GM19351 (cell line): Measurements from ENCODE around the gene PRTFDC1.
A peak's percentile ranks its signal among the peaks of the same experiment; 100 is the strongest.

Experiments
- ATAC-seq: cut with Tn5 transposase; IDR thresholded peaks from one replicate; pipeline ENCODE4 v1.9.1; 2021; ENCODE audit warnings: mild to moderate bottlenecking, moderate library complexity; ENCODE audit not compliant: unreplicated experiment

Gene PRTFDC1

DNA sequence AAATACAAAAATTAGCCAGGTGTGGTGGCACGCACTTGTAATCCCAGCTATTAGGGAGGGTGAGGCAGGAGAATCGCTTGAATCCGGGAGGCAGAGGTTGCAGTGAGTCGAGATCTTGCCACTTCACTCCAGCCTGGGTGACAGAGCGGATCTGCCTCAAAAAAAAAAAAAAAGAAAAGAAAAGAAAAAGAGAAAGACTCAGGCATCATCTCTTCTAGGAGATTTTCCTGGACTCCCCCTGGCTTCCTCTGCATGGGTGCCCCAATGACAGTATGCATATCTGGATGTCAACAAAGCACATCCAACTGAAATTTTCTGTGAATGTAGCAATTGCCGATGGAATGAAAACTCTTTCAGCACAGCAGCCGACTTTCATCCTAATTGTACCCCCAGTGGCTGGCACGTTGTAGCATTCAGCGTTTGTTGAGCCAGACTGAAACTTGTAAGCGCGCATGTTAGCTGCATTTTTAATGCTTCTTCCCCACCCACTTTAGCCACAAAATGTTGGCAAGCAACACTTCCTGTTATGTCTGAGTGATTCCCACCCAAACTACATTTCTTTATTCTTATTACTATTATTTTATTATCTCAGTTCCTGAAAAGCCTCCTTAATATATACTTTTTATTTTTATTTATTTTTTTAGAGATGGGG, 70.2 kb downstream of the PRTFDC1 start:
- ATAC-seq, result peak; percentile 71

- no peak for ATAC-seq
Observed at GRCh38 chr10:24879861-24880260, 72.5 kb downstream of the PRTFDC1 start.

DNA sequence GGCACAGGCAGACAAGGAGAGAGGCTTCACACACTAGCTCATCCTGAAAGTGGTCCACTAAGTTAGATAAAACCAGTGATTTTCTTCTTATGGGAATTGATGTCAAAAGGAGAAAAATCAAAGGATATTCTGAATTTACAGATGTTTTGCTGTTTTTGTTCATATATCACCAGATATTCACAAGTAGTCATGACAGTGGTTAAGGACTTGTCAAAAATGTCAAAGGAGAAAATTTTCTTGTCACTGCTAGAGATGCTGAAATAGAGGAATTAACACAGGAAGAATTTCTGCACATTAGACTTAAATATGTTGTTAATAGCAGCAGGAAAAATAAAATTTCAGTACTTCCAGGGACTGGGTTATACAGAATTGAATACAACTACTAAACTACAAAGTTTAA, 78.3 kb downstream of the PRTFDC1 start:
- ATAC-seq, result no peak

DNA sequence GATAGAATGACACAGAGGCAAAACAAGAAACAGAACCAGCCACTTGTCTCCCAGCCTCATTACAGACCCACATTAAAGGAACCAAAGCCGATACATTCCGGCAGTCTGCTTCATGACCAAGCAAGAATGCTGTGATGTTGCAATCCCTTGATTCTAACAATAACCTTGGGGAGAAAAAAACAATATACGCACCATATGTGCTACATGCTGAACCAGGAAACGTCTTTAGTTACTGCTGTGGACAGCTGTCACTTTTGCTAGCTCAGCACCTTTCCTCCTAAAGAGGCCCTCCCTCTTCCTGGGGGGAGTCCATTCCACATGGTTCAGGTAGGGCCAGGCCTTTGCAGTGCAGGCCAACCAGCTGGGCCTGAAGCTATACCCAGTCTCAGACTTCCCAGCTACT, 79.1 kb downstream of the PRTFDC1 start:
- ATAC-seq, result no peak

DNA sequence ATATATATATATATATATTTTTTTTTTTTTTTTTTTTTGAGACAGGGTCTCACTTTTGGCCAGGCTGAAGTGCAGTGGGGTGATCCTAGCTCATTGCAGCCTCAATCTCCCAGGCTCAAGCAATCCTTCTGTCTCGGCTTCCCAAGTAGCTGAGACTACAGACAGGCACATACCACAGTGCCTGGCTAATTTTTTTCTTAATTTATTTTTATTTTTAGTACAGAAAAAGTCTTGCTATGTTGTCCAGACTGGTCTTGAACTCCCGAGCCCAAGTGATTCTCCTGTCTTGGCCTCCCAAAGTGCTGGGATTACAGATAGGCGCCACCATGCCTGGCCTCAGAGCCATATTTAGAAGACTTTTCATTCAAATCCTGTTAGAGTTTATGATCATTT, 79.6 kb downstream of the PRTFDC1 start:
- ATAC-seq, result no peak

DNA sequence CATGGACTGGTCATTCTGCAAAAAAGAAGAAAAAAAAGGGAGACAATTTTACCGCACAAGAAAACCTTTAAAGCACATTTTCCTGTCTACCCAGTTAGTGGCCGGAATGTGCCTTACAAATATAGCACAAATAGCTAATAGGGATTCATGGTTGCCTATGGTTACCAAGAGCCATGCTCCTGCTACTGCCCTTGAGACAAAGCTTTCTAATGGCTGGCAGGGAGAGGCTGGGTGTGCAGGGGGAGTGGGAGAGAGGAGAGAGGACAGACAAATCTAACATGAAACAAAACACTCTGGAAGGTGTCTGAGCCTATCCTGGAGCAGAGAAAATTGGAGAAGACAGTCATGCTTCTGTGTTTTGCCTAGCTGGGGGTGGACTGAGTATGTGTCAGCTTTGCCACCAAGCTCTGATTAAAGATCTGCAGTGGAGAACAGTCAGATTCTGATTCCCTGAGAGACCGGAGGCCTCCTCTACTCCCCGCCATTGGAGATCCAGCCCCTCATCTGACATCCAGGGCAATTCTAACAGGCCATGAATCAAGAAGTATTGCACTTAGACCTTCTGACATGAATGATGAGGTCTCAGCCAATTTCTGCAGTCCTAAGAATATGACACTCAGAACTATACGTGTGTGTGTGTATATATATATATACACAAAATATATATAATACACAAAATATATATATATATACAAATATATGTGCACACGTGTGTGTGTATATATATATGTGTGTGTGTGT, 80.2 kb downstream of the PRTFDC1 start:
- no peak for ATAC-seq

GRCh38 chr10:24871011-24871935, 81.1 kb downstream of the PRTFDC1 start:
- ATAC-seq, result no peak

- no peak for ATAC-seq
Observed at GRCh38 chr10:24869354-24870015, 82.9 kb downstream of the PRTFDC1 start.

DNA sequence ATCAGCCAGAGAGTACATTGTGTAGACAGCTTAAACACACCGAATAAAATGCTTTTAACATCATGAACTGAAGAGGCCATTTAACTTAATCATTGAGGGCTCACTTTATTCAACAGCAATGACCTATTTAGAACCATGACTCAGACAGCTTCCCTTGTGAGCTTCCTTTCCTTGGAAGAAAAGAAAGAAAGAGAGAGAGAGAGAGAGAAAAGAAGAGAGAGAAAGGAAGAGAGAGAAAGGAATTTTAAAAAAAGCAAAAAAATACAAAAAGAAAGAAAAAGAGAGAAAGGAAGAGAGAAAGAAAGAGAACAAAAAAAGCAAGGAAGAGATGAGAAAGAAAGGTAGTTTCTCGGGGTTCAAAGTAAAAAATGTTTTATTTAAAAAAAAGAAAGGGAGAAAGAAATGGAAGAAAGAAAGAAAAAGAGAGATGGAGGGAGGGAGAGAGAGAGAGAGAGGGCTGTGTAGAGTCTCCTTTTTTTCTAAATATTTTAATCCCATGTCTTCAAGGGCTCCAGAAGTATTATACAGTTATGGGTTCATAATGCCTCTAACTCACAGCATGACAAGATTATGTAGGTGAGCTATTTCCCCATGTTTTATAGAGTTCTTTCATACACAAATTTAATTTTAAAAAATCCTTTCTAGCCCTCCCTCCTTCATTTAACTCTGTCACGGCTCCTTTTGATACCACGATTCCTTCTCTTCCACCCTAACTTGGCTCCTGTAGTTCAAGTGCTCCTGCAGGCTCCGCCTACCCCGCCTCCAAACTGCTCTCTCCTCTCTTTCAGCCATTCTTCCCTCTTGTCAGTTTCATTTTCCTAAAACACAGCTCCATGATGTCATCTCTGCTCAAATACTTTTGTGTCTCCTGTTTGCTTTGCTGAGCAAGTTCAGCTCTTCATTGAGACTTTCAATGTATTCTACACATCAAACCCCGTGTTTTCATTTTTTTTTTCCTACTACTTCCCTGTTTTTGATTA, 85.5 kb downstream of the PRTFDC1 start:
- no peak for ATAC-seq

DNA sequence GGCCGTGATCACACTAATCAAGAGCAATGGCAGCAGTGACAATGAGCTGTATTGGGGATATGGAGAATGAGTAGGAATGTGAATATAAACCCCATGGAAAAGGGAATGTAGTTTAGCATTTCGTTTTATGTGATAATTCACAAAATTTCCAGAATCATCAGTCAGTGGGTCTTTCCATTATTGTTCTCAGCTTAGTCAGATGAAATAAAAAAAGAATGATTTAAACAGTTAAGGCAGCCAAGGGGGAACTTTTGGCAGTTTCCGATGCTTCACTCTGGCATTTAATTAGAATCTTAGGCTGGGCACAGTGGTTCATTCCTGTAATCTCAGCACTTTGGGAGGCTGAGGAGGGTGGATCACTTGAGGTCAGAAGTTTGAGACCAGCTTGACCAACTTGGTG, 86.6 kb downstream of the PRTFDC1 start:
- no peak for ATAC-seq

- ATAC-seq, result no peak
Observed at GRCh38 chr10:24862589-24862988, 89.8 kb downstream of the PRTFDC1 start.

- ATAC-seq, result no peak
Observed at GRCh38 chr10:24858288-24859270, 93.8 kb downstream of the PRTFDC1 start.

DNA sequence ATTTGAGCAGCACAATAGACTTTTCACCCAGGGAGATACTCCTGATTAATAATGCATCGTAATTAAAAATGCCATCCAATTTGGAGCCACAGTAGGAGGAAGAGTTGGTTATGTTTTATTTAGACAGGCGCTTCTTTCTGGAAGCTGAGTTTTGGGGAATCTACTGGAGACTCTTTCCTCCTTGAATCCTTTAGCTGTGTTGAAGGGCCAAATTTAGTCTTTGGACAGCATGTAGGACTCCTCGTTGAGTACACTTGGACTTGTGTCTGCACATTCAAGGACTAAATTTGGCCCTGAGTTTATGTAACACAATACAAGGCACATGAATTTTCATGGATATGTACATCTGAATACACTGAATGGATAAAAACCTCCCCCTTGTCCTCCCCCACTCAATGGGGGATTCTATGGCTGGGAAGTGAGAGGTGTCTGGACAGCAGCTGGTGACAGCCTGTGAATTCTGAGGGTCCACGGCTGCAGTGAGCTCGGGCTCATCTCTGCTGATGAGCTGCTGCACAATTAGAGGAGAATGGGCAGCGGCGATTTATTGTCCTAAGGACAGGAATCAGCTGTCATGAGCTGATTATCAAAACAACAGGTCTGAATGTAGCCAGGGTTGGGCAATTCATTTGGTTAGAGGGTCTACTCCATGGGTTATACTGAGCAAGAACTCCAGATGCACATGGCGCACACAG, 95.2 kb downstream of the PRTFDC1 start:
- ATAC-seq, result no peak

GRCh38 chr10:24854256-24854655, 98.2 kb downstream of the PRTFDC1 start:
- ATAC-seq, result no peak

GRCh38 chr10:24853661-24854060, 98.7 kb downstream of the PRTFDC1 start:
- no peak for ATAC-seq

DNA sequence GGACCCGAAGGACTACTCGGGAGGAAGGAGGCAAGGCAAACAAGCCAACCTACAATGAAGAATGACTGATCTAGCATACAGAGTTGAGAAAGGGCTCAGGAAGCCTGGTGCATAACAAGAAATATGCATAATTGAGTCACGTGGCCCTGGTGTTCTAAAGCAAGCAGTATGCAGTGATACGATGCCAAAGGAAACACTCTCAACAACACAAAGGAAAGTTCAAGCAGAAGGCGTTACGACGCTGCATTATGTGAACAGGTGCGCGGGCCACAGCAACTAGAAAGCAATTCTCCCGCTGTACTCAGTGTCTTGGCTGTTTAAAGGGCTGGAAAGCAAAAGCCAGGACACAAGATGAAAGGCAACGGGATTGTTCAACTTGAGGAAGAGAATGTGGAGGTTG, 100.8 kb downstream of the PRTFDC1 start:
- ATAC-seq, result no peak

GRCh38 chr10:24850727-24851296, 101.6 kb downstream of the PRTFDC1 start:
- no peak for ATAC-seq
